ENCODE measurements around the gene SPINK6.

The SPINK6 gene

DNA sequence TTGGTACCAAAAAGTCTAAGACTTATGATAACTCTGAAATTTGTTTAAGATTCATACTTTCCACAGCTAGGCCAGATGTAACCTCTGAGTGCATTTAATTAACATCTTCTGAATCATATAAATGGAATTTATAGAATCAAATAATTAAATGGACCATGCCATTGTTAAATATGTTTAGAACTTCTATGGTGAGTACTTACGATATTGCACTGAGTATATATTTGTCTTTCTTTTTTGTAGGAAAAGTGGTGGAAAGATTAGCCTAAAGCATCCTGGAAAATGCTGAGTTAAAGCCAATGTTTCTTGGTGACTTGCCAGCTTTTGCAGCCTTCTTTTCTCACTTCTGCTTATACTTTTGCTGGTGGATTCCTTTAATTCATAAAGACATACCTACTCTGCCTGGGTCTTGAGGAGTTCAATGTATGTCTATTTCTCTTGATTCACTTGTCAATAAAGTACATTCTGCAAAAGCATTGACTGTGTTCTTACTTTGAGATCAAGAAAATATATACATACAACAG lies 11.9 kb downstream of the SPINK6 start:
- H3K4me1 ChIP-seq (ENCODE audit: insufficient read depth, low read length, poor library complexity, severe bottlenecking), result no peaks in the 10 kb centered on the region
- H3K36me3 ChIP-seq (ENCODE audit: insufficient read depth, low read length), result no peaks in the 10 kb centered on the region
- no peak overlapping the region for H2AFZ ChIP-seq (ENCODE audit: low read length)
- H3K4me3 ChIP-seq (ENCODE audit: low read length, poor library complexity, severe bottlenecking), result no peak overlapping the region
- no peaks in the 10 kb centered on the region for H3K27me3 ChIP-seq (ENCODE audit: insufficient read depth, low read length, poor library complexity, severe bottlenecking)
- H4K20me1 ChIP-seq (ENCODE audit: insufficient read depth, low read length, poor library complexity, severe bottlenecking), result no peaks in the 10 kb centered on the region
- H3K9me3 ChIP-seq (ENCODE audit: insufficient read depth, low read depth, low read length), result no peaks in the 10 kb centered on the region
- no peak overlapping the region for H3K9ac ChIP-seq (ENCODE audit: low read depth, low read length, poor library complexity, severe bottlenecking)
- TF ChIP-seq, protein P1, sequence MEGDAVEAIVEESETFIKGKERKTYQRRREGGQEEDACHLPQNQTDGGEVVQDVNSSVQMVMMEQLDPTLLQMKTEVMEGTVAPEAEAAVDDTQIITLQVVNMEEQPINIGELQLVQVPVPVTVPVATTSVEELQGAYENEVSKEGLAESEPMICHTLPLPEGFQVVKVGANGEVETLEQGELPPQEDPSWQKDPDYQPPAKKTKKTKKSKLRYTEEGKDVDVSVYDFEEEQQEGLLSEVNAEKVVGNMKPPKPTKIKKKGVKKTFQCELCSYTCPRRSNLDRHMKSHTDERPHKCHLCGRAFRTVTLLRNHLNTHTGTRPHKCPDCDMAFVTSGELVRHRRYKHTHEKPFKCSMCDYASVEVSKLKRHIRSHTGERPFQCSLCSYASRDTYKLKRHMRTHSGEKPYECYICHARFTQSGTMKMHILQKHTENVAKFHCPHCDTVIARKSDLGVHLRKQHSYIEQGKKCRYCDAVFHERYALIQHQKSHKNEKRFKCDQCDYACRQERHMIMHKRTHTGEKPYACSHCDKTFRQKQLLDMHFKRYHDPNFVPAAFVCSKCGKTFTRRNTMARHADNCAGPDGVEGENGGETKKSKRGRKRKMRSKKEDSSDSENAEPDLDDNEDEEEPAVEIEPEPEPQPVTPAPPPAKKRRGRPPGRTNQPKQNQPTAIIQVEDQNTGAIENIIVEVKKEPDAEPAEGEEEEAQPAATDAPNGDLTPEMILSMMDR (conservative IDR thresholded peaks at IDR 0.05; ENCODE audit: low read length), result no peak
- TF ChIP-seq EZH2phosphoT487 (IDR thresholded peaks at IDR 0.05; ENCODE audit: borderline replicate concordance), result no peak
- no peaks in the 10 kb centered on the region for H3F3A ChIP-seq (ENCODE audit: low read depth)
- H3K9me2 ChIP-seq (replicated peaks; ENCODE audit: low read depth, low read length), result 0 out of 2 replicates have a peak, but pooled peaks cover 3% of the 10 kb centered on the region
- no peak overlapping the region for H3K4me2 ChIP-seq (ENCODE audit: low read depth, low read length, poor library complexity, severe bottlenecking)
- no peaks in the 10 kb centered on the region for H3K79me2 ChIP-seq (ENCODE audit: insufficient read depth, low read length)

DNA sequence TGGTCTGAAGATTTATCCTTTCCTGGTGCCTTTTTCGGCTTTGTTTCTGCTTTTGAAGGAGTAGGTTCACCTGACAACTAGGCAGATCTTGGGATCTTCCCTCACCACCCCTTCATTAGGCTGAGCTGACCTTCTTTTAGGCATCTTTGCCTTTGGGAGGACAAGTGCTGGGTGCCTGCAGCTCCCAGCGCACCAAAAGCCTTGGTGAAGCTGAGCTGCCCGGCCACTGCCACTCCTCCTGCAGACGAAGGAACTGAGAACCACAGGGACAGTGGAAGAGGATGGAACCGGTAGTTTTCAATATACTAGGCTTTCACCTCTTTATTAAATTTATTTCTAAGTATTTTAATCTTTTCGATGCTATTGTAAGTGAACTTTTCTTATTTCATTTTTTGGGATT lies 18.7 kb downstream of the SPINK6 start:
- Histone ChIP-seq H3K4me1 (ENCODE audit: insufficient read depth, low read length, poor library complexity, severe bottlenecking) (no peaks in the 10 kb centered on the region), H3K4me2 (ENCODE audit: low read depth, low read length, poor library complexity, severe bottlenecking) (no peak overlapping the region), H3K4me3 (ENCODE audit: low read length, poor library complexity, severe bottlenecking) (no peak overlapping the region), H3K9me3 (ENCODE audit: insufficient read depth, low read depth, low read length) (no peaks in the 10 kb centered on the region; the same call in 1 of the 2 replicates), H3K79me2 (ENCODE audit: insufficient read depth, low read length) (no peaks in the 10 kb centered on the region), H3K9ac (ENCODE audit: low read depth, low read length, poor library complexity, severe bottlenecking) (no peak overlapping the region), H3K27me3 (ENCODE audit: insufficient read depth, low read length, poor library complexity, severe bottlenecking) (no peaks in the 10 kb centered on the region), H4K20me1 (ENCODE audit: insufficient read depth, low read length, poor library complexity, severe bottlenecking) (no peaks in the 10 kb centered on the region), H2AFZ (ENCODE audit: low read length) (no peak overlapping the region), H3K9me2 (replicated peaks; ENCODE audit: low read depth, low read length) (0 out of 2 replicates have a peak, but pooled peaks cover 8% of the 10 kb centered on the region), H3F3A (ENCODE audit: low read depth) (no peaks in the 10 kb centered on the region), H3K36me3 (ENCODE audit: insufficient read depth, low read length) (no peaks in the 10 kb centered on the region)
- no peak for TF ChIP-seq EZH2phosphoT487 (IDR thresholded peaks at IDR 0.05; ENCODE audit: borderline replicate concordance)
- TF ChIP-seq, protein P1 (conservative IDR thresholded peaks at IDR 0.05; ENCODE audit: low read length), result no peak

DNA sequence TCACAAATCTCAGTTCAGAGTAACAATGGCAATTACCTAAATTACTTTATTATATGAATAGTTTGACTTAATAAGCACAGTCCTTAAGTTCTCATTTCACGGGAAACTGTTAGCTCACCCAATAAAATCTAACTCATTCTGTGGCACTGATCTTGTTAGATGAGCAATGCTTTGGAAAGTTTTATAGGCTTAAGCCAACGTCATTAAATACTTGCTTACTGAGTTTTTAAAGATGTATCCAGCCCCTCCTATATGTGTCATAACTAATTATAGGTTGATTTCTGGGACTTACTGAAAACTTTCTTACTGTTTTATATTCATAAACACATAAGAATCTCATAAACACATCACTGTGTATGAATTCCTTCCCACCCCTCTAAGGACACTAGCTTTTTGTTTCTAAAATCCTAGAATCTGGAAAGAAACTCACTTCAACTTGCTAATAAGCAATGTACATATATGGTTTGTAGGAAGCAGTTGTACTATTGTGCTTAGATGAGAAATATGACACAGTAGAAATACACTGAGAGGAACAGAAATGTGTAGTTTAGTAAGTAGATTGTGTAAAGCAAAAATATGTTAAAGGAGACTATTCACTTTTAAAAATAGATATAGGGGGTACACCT lies 21.4 kb downstream of the SPINK6 start:
- H3K27me3 ChIP-seq (ENCODE audit: insufficient read depth, low read length, poor library complexity, severe bottlenecking), result no peaks in the 10 kb centered on the region
- no peaks in the 10 kb centered on the region for H3F3A ChIP-seq (ENCODE audit: low read depth)
- TF ChIP-seq EZH2phosphoT487 (IDR thresholded peaks at IDR 0.05; ENCODE audit: borderline replicate concordance), result no peak
- TF ChIP-seq, protein P1 (conservative IDR thresholded peaks at IDR 0.05; ENCODE audit: low read length), result no peak
- H3K36me3 ChIP-seq (ENCODE audit: insufficient read depth, low read length), result no peaks in the 10 kb centered on the region
- H3K9me2 ChIP-seq (replicated peaks; ENCODE audit: low read depth, low read length), result 0 out of 2 replicates have a peak, but pooled peaks cover 8% of the 10 kb centered on the region
- H3K4me2 ChIP-seq (ENCODE audit: low read depth, low read length, poor library complexity, severe bottlenecking), result no peak overlapping the region
- no peak overlapping the region for H3K9ac ChIP-seq (ENCODE audit: low read depth, low read length, poor library complexity, severe bottlenecking)
- no peaks in the 10 kb centered on the region for H3K4me1 ChIP-seq (ENCODE audit: insufficient read depth, low read length, poor library complexity, severe bottlenecking)
- no peaks in the 10 kb centered on the region; the same call in 1 of the 2 replicates for H3K9me3 ChIP-seq (ENCODE audit: insufficient read depth, low read depth, low read length)
- no peaks in the 10 kb centered on the region for H4K20me1 ChIP-seq (ENCODE audit: insufficient read depth, low read length, poor library complexity, severe bottlenecking)
- H2AFZ ChIP-seq (ENCODE audit: low read length), result no peak overlapping the region
- no peaks in the 10 kb centered on the region for H3K79me2 ChIP-seq (ENCODE audit: insufficient read depth, low read length)
- H3K4me3 ChIP-seq (ENCODE audit: low read length, poor library complexity, severe bottlenecking), result no peak overlapping the region
